ENCODE results near the gene THRAP3.

The THRAP3 gene

GRCh38 chr1:36352910-36353878 lies 129.0 kb downstream of the THRAP3 start:
- no peak for DNase-seq (ENCODE audit: low spot score)

DNA sequence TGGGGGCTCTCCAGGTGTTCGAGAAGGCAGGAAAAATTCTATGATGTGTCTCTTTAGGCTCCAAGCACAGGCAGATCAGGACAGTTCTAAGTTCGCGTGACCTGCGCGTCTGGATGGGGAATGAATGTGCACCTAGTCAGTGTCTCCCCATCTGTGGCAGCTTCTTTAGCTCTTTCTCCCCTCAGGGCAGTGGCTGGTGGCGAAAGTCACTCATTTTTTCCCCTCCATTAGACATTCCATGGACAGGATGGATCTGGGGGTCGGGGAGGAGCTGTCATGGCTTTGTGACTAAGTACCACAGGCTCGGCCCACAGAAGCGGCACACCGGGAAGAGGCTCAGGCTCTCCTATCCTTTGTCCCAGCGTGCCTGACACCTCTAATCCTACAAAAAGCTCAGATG lies 130.2 kb downstream of the THRAP3 start:
- DNase-seq (ENCODE audit: low spot score), result no peak

Data from CD4-positive, alpha-beta T cell treated with Interleukin-2 at 100 ng/mL for 4 hours (primary cell).